T-helper 1 cell (primary cell): ENCODE results near the gene STK25.

Experiments used
- DNase-seq, 5 donors: peaks; one replicate each; pipeline ENCODE4 v3.0.0-alpha.2; 2012 to 2020
- total RNA-seq, 4 donors: gene quantifications; one replicate each; lab custom pipeline; 2026; lab: John Stamatoyannopoulos, UW

The STK25 gene
- total RNA-seq: 71.2 to 95.1 (median 79.7) reads per million in 4 donors

DNA sequence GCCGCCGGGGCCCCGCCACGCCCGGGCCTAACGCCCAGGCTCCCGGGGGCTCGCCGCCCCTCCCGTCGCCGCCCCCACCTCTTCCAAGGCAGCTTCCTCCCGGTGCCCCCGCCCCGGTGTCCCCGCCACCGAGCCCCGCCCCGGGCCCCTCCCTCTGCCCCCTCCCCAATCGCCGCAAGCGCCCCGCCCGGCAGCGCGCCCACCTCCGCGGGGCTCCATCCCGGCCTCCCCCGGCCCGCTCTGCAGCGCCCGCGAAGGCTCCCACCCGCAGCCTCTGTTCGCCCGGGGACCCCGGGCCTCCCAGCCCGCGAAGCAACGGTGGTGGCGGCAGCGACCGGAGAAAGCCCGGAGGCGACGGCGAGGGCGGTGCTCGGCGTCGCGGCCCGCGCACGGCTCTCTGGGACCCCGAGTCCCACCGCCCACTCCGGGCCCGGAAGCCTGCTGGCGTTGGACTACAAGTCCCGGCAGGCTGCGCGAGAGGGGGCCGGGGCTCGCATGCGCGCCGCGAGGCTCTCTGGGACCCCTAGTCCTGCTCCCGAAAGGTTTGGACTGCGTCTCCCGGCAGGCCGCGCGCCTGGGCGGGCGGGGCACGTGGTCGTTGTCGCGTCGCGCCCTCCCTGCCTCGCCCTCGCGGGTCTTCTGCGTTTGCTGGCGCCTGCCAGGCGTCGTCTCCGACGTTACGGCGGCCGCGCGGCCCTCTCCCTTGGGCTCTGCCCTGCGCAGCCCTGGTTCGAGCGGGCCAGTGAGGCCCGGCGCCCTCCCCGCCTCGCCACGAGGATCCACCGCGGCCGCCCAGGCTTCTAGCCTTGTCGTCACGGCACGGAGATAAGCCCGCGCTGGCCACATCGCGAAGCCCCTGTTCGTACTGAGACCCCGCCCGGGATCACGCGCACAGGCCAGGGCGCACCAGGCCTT, at the start of gene STK25:
STK25 (minus strand) TSS at position 345 of the 915 bp plus-strand sequence. CDS start 549 bp downstream, outside the sequence.
- DNase-seq: peak; percentile 91 to 98 (median 93)

DNA sequence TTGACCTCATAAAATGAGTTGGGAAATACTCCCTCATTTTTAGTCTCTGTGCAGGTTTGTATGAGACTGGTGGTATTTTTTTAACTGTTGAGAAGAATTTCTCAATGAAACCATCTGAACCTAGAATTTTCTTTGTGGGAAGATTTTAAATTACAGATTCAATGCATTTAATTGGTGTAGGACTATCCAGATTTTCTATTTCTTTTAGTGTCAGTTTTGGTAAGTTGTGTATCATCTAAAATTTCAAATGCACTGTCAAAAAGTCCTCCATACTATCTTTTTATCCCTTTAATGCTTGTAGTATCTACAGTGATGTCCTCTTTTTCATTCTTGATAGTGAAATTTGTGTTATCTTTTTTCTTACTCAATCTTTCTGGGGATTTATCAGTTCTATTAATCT, 48.4 kb upstream of the STK25 start:
- no peak for DNase-seq

DNA sequence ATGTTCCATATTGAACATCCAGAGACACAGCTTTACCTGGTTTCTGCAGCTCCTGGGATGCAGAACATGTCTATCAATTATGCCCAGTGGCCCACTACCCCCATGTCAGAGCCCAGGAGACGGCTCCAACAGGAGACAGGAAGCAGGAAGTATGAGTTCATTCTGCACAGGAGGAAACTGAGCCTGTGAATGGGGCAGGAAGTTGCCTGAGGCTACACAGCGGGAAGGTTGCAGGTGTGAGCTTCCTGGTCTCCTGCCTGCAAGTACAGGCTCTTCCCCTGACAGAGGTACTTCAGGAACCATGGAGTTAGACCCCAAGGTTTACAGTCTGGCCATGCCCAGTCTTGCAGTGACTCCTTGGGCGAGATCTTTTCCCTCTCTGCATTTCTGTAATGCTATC, 47.3 kb upstream of the STK25 start:
- no peak for DNase-seq

DNA sequence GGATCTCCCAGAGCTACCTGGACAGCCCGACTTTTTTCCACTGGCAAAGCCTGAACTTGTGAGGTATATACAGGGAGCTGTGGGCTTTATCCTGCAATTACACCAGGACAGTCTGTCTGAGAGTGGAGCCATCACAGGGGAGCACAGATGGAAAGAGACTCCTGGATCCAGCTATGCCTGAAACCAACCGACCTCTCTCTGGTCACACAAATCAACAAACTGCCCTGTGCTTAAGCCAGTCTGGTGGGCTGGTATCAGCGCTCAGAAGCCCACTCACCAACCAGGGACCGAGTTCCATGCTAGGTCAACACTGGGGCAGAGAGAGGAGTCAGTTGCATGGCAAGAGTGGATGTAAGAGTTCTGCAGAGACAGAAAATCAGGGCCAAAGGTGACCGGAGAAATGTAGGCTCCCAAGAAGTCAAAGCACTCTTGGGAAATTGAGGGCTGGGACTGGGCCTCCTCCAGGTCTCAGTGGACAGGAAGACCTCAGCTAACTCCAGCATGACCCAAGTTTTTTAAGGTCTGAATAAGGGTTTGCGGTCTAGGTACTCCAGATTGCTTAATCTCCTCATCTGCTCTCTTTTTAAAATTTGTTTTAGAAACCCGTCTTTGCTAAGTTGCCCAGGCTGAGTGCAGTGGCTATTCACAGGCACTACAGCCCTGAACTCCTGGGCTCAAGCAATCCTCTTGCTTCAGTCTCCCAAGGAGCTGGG, 46.4 kb upstream of the STK25 start:
- no peak for DNase-seq

DNA sequence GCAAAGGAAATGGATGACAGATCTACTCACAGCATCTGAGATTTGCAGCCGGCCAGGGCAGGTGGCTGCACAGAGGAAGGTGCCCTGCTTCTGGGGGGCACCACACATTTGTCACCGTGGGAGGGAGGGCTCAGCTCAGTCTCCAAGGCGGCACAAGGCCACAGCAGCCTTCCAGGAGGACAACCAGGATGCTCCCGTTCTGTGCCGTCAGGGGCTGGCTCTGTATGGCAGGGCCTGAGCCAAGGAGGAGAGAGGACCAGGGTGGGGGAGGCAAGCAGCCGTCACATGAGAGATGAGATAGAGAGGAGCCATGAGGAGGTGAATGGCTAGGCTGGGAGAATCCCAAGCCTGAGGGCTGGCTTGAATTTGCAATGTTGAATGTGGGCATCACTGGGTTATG, 45.6 kb upstream of the STK25 start:
- no peak for DNase-seq

DNA sequence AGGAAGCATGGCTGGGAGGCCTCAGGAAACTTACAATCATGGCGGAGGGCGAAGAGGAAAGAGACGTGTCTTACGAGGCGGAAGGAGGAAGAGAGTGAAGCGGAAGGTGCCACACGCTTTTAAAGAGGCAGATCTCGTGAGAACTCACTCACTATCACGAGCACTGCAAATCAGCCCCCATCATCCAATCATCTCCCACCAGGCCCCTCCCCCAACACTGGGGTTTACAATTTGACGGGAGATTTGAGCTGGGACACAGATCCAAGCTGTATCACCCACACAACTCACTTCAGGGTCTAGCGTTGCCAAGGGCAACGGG, 45.1 kb upstream of the STK25 start:
- DNase-seq: no peak

DNA sequence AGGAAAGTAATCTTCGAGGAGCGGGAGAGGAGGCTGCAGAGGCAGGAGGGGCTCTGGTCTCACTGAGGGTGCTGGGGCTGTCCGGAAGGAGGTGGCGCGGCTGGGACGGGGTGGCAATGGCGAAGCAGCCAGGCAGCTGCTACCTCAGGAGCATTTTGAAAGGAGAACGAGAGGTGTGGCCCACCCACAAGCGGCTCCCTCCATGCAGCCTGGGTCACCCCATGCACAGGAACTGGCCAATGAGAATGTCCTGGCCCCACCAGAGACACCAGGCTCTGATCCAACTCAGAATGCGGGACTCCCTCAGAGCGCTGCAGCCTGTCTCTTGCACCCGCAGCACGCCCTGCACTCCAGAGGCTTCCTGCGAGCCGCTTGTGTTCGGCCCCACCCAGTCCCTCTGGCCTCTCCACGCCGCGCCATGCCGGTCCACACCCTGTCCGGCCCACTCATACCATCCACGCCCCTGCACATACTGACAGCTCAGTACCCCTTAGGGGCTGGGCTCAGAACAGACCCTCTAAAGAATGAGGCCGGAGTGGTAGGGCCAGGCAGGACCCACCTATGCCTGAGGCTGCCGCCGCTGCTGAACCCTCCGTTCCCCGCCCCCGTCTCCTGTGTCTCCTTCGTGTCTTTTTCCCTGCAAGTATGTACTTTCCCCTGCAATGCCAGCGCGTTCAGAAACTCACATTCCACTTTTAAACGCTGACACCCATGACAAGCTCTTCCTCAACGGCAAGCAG, 43.8 kb upstream of the STK25 start:
- DNase-seq: no peak

DNA sequence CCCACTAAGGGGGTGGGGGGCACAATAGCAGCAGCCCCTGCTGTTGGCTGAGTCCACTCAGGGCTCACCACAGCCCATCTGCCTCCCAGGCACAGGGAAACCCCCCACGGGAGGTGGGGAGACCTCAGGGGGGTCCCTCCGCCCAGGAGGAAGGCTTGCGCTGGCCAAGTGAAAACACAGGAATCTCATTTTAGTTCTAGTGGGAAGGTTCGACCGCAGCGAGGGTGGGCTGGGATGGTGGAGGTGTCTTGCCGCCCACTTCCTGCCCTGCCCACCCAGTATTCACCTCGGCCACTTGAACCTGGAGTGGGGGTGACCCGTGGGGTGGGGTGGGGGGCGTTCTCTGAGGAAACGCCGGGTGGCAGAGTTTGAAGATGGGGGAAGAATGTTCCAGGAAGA, 43.2 kb upstream of the STK25 start:
- no peak for DNase-seq

DNA sequence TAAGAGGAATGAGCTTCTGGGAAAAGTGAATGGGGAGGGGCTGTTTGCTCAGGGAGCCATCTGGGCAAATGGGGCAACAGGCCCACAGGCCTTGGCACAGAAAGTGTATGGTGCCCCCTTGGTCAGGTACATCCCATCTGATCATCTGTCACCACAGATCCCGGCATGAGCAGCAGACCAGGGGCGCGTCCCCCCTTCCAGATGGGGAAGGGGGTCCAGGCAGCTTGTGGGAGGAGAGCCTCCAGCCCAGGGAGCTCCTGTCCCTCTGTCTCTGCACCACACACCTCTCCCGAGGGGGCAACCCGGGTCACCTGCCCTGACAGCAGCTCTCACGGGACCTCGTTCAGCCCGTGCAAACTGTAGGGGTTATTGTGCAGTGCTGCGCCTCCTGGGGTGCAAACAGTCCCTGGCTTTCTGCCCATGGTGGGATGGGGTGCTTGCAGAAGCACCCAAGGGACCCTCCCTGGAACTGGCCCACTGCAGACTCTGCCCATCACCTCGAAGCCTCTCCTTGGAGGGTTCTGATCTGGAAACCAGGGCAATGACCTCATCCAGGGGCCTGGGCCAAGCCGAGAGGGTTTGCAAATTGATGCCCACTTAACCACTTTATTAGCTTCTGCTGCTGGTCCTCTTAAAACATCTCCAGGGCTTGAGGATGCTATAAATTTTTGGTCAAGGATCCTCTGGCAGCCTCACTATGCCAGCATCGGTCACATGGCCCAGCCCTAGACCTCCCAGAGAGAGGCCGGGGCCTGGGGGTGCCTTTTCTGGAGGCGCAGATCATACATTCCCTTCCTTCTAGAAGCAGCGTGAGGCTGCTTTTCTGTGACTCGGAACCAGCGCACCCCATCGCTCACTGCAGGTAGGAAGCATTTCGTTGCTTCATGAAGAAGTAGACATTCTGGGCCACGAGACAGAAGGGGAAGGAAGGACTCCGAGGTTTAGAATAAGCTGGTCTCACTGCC, 42.5 kb upstream of the STK25 start:
- DNase-seq: no peak

DNA sequence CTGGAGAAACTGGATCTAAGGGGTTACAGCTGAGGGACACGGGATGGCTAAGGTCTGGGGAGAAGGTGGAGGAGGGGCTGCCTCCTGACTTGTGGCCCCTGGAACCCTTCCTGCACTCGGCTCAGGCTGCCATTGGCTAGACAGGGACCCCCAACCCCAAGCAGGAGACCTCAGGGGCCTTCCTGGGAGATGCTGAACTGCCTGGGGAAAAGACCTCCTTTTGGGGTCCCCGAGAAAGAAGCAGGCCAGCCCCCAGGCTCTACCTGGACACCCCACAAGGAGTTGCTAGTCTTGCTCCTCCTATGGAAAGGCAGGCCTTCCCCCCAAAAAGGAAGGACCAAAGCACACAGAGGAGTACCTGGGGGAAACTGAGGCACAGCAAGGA, 40.1 kb upstream of the STK25 start:
- no peak for DNase-seq

DNA sequence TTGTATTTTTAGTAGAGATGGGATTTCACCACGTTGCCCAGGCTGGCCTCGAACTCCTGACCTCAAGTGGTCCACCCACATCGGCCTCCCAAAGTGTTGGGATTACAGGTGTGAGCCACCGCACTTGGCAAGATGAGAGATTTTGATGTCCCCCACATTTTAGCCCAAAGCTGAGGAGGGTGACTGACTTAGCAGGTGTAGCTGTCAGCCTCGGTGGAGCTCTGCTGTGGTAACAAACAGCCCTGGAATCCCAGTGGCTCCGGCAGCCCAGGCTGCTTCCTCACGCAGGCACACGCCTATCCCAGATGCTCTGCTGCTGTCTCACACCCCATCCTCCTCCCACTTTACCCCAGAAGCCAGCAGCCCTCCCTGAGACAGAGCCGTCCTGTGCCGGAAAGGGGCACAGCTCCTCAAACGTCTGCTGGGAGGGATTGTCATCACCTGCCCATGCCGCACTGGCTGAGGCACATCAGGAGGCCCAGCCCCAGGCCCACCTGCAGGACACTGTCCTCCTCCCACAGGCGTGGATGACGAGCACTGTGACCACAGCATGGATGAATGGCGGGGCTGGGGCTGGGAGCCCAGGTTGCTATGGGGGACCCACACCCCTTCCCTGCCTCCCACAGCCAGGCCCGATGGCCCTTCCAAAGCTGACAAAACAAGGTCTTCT, 39.5 kb upstream of the STK25 start:
- no peak for DNase-seq

DNA sequence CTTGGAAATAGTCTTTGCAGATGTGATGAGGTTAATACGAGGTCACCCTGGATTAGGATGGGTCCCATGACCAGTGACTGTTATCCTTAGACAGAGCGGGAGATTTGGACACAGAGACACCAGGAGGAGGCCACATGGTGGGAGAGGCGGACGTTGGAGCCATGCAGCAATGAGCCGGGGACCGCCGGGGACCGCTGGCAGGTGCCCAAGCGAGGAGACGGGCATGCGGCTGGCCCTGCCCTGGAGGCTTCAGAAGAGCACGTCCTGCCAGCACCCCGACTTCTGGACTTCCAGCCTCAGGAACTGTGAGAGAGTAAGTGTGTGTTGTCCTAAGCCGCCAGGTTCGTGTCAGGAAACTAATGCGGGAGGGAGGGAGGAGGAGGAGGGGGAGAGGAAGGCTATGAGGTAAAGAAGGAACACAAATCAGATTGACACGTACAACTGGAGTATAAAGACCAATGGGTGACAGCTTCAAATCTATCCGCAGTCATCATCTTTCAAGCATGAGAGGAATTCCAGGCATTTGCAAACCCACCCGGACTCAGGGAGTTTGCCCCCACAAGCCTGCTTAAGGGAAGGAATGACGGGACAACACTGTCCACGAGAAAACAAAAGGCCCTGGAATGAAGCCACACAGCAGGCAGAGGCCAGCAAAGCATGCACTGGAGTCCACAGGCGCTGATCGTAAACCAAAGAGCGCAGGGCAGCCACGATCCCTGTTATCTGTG, 38.6 kb upstream of the STK25 start:
- no peak for DNase-seq

DNA sequence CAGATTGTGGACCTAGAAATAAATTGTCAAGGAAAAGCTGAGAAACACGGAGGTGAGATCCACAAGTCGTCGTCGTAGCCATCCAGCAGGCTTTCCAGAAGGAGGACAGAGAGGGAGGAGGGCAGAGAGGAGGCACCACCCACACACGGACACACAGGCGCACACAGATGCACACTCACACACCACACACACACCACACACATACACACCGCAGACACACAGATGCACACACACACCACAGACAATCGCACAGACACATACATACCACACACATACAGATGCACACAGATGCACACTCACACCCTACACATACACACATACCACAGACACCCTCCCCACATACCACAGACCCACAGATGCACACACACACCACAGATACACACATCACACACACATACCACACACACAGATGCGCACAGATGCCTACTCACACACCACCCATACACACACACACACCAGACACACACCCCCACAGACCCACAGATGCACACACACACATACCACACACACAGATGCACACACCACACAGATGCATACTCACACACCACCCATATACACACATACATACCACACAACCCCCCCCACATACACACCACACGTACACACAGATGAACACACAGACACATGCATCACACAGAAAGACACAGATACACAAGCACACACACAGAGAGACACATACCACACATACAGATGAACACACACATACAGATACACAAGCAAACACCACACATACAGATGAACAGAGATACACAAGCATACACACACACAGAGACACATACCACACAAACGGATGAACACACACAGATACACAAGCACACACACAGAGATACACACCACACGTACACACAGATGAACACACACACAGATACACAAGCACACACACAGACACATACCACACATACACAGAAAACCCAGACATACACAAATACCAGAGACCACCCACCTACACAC, 37.4 kb upstream of the STK25 start:
- no peak for DNase-seq

DNA sequence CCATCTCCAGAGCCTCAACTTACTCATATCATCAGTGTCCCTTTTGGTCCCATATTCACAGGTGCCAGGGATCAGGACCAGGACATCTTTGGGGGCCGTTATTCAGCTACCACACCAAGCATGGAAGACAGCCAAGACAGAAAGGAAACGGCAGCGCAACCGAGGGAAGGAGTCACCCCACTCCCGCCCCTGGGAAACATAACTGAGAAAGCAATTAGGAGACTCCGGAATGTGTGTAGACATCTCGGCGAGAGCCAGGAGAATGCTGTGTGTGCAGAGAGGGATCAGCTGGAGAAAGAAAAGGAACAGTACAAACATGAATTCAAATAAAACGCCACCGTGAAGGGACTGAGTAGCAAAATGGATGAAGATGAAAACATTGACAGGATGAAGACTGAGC, 36.7 kb upstream of the STK25 start:
- no peak for DNase-seq

DNA sequence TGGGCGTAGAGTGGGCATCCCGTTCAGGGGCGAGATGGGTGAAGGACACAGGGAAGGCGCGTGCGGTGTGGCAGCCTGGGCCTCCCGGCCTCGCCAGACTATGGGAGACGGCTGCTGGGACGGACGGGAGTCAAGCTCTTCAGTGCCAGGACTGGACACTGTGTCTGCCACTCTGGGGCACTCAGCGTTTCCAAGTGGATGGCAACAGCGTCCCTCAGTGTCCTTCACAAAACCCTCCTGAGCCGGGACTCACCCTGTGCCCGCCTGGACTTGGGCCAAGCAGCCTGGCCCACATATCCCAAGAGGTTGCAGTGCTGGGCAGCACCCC, 33.9 kb upstream of the STK25 start:
- DNase-seq: no peak

DNA sequence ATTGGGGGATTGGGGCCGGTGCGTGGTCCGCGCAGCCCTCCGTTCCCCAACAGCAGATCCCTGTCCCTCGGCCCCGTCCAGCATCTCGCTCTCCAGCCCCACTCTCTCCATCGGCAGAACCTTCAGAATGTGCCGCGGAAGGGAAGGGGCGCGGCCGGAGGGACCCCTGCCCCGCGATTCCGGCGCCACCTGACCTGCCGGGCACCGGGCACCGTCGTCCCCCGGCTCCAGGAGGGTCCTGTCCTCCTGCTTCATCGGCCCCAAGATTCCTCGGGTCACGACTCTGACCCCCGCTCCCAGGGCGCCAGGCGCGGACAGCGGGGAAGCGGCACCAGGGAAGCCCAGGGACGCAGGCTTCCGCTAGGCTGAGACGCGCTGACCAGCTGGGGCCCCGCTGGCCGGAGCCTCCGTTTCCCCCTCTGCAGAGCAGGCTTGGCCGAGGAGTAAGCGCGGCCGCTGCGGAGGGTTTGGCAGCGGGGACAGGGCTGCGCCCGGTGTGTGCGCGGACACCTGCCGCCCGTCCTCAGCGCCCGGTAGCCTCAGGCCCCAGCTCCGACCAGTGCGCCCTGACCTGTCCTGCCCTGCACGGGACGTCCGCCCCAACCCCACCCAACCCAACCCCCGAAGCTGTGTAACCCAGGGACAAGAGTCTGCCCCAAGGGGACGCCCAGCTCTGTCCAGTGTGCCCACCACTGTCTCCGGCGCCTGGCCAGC, 33.3 kb upstream of the STK25 start:
- no peak for DNase-seq

DNA sequence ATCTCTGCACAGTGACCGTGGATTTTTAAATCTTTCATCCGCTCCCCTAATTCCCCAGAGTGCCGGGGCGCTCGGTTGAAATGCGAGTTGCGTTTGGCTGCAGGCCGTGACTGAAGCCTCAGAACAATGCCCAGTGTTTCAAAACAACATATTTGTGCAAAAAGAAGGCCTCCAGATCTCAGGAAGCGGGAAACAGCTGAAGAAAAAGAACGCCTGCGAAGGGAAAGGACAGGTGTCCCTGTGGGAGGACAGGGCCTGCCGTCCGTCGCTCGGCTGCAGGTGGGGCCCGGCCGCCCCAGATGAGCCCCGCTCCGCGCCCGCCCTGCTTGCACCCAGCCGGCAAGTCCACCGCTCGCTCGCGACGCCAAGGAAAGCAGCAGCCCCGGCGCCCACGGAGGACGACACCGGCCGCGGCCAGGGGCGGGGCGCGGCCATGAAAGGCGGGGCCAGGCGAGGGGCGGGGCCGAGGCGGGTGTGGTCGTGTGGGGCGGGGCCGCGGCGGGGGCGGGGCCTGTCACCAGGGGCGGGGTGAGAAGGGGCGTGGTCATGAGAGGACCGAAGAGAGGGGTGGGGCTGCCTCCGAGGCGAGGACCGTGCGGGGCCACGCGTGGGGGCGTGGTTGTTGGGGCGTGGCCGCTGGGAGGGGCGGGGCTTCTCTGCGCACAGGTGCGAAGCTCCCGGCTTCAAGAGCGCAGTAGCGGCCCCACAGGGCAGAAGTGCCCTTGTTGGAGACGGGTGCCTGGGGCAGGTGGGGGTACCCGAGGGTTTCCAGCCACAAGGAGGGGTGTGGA, 32.6 kb upstream of the STK25 start:
- DNase-seq: peak; percentile 24 to 53 (median 50)

DNA sequence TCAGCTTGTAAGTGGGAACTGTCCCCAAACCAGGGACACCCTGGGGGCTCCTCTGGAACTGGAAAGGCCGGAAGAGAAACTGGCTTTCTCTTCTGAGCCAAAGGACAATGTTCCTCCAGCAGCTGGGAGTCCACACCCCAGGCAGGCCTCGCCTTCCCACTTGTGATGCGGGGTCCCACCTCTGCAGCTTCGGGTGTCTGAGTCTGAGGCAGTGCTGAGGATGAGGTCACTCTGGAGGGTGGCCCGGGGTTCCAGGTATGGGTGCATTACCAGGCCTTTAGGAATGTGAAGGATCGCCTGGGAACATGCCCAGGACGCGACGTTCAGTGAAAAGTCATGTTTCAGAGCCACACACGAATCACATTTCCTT, 32.0 kb upstream of the STK25 start:
- no peak for DNase-seq
